Epithelial cell of esophagus (primary cell): Measurements from ENCODE around the gene FGGY.

Experiments used
- DNase-seq: peaks from one replicate; pipeline ENCODE4 v3.0.0; 2010; ENCODE audit warnings: low read depth
- H3K4me3 ChIP-seq: 2 replicates; pipeline ENCODE4 v1.5.1; 2011; ENCODE audit warnings: mild to moderate bottlenecking, low read length, control low read depth
- TF ChIP-seq, protein P1 (sequence below): IDR thresholded peaks from 2 replicates; pipeline ENCODE4 v1.5.1; 2011; ENCODE audit warnings: low read depth, mild to moderate bottlenecking, low read length, control low read depth, inconsistent platforms; ENCODE audit not compliant: insufficient read depth; ENCODE audit errors: missing control alignments

Gene FGGY

DNA sequence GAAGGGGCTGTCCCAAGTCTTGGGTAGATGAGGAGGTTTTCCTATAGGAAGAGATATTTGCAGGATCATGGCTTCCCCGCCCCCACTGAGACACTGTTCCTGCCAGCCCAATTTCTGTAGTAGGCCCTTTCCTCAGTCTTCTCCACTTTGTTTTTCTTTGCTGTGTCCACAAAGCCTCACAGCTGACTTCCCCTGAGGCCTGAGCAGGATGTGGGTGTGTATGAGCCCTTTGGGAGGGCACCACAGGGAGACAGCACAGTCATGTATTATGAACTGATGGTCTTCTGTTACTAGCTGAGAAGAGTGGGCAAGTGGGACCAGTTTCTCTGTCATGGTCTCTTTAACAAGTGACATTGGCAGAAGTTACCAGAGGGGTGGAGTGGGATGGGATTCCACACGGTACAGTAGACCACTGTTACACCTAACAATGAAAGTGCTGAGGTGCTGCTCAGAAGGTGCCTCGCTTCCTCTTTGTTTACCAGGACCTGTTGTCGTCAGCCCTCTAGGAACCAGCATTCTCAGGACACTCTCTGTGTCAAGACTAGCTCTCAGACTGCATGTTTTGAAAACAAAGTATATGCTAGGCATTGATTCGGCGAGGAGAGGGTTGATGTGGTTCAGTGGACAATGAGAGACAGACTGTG is 264.0 kb downstream of the FGGY start:
- H3K4me3 ChIP-seq = no peak overlapping the region
- no peak for DNase-seq
- TF ChIP-seq, protein P1, sequence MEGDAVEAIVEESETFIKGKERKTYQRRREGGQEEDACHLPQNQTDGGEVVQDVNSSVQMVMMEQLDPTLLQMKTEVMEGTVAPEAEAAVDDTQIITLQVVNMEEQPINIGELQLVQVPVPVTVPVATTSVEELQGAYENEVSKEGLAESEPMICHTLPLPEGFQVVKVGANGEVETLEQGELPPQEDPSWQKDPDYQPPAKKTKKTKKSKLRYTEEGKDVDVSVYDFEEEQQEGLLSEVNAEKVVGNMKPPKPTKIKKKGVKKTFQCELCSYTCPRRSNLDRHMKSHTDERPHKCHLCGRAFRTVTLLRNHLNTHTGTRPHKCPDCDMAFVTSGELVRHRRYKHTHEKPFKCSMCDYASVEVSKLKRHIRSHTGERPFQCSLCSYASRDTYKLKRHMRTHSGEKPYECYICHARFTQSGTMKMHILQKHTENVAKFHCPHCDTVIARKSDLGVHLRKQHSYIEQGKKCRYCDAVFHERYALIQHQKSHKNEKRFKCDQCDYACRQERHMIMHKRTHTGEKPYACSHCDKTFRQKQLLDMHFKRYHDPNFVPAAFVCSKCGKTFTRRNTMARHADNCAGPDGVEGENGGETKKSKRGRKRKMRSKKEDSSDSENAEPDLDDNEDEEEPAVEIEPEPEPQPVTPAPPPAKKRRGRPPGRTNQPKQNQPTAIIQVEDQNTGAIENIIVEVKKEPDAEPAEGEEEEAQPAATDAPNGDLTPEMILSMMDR = no peak

DNA sequence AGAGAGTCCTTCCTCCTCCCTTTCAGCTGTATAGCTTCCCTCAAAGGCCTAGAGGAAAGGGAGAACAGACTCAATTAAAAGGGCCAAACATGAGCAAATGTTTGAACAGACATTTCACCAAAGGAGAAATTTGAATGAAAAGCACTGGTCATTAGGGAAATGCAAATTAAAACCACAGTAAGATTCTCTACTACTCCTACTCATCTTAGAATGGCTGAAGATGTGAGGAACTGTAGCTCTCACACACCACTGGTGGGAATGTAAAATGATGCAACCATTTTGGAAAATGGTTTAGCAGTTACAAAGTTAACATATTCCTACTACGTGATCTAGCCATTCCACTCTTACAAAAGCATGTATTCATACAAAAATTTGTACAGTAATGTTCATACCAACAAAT is 264.9 kb downstream of the FGGY start:
- TF ChIP-seq, protein P1 = no peak
- no peak overlapping the region for H3K4me3 ChIP-seq
- DNase-seq = no peak

DNA sequence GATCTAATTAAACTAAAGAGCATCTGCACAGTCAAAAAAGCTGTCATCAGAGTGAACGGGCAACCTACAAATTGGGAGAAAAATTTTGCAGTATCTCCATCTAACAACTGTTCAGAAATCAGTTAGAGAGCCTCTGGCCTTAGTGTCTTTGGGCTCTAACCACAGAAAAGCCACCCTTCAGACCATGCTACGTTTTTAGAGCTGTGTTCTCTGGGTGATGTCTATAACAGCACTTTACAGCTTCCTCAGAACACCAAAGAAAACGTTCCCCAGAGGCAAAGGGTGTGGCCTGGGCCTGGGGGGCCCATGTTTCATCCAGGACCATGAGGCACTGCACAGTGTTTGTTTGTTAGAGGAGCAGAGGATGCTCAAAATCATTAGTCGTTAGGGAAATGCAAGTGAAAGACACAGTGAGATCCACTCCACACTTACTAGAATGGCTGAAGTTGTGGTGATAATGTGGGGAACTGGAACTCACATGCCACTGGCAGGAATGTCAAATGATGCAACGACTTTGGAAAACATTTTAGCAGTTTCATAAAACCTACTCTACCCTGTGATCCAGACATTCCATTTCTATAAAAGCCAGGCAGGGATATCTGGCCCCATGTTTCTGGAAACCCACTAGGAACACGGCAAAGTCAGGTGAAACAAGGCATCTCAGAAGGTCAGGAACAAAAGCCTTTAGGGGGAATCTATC is 267.4 kb downstream of the FGGY start:
- no peak overlapping the region for H3K4me3 ChIP-seq
- no peak for DNase-seq
- TF ChIP-seq, protein P1 = no peak

DNA sequence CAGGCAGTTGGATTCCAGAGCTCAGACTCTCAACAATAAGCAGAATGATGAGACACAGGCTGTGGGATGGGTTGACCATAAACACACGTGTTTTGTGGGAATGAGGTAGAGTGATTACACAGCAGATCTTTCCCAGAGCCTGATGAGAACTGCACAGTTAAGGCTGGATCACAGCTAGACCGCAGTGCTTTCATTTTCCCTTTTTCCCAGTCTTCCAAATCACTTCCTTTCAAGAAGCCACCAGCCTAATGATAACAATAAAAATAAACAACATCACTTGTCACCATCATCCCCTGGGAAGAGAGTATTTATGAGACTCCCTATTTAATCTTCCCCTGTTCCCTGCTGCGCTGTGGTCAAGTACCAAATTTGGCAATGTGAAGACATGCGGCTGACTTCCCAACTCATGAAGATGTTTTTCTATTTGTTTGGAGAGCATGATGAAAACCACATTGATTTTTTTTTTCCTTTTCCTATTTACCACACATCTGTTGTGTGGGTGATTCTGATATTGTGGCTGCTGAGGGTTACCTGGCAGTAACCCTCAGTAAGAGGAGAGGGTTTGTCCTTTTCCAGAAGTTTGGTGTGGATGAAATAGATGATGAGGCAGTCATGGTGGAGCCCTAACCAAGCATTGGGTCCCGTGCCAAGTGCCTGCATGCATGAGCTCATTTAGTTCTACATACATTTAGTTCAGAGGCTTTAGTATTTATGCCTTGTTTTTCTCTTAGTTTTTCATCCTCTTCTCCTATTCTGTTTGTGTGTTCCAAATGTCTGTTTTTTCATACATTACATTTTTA is 268.9 kb downstream of the FGGY start:
- TF ChIP-seq, protein P1 = no peak
- H3K4me3 ChIP-seq = no peak overlapping the region
- DNase-seq = no peak

DNA sequence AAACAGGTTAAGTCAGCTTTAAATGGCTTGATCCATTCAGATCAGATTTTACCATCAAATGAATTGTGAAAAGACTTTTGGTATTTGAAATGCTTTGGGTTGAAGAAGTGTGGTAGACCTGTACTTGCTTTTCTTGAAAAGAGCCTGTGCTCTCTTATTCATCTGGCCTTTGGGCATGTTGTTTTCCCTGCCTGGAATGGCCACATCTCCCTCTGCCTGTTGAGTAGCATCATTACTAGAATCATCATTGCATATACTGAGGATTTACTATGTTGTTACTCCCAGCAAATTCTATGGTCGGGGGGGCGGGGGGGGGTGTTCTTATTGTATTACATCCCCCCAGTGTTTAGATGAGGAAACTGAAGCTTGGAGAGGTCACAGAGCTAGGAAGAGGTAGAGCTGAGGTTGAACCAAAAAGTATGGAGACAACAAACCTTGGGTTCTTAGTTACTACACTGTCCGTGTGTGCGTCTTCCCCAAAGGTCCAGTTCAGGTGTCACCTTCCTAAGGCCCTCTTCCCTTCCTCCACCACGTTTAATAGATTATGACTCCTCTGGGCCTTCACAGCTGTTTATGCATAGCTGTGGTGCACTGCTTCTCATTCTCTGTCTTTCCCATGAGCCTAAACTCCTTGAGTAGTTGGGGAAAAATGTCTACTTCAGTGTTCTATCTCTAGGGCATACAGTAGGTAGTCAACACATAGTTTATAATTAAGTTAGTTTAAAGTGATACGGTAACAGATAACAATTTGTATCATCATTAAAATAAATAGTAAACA is 271.5 kb downstream of the FGGY start:
- peak; percentile 62 for DNase-seq
- TF ChIP-seq, protein P1 = peak; percentile 40

DNA sequence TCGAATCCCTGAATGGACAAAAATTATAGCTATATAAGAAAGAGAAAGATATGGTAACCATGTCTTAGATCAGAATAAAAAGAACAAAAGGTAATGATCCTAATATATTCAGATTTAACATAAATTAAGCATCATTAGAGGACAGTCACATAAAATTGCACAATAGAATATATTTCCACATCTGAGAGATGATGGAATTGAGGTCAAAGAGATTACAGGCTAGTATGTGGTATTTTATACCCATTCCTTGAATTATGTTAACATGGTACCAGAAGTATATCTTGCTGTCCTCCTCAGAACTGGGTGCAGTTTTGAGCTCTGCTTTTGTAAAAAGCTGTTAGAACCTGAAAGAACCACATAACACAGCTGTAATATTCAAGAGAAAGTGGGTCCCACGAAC is 272.3 kb downstream of the FGGY start:
- no peak overlapping the region for H3K4me3 ChIP-seq
- no peak for DNase-seq
- TF ChIP-seq, protein P1 = no peak

More for the DNA sequence above, 271.5 kb downstream of the FGGY start:
- no peak overlapping the region for H3K4me3 ChIP-seq
